ENCODE measurements around the gene FAM83B.

FAM83B gene

GRCh38 chr6:54981647-54982046 lies 135.1 kb downstream of the FAM83B start:
- H3K36me3 ChIP-seq, result no peaks in the 10 kb centered on the region
- no peak overlapping the region for H3K27ac ChIP-seq
- peaks cover 12% of the 10 kb centered on the region for H3K27me3 ChIP-seq (ENCODE audit: insufficient read depth, low read depth, severe bottlenecking)
- no peak for DNase-seq
- peaks cover 4% of the 10 kb centered on the region for H3K9me3 ChIP-seq (ENCODE audit: severe bottlenecking)
- TF ChIP-seq, protein P1, sequence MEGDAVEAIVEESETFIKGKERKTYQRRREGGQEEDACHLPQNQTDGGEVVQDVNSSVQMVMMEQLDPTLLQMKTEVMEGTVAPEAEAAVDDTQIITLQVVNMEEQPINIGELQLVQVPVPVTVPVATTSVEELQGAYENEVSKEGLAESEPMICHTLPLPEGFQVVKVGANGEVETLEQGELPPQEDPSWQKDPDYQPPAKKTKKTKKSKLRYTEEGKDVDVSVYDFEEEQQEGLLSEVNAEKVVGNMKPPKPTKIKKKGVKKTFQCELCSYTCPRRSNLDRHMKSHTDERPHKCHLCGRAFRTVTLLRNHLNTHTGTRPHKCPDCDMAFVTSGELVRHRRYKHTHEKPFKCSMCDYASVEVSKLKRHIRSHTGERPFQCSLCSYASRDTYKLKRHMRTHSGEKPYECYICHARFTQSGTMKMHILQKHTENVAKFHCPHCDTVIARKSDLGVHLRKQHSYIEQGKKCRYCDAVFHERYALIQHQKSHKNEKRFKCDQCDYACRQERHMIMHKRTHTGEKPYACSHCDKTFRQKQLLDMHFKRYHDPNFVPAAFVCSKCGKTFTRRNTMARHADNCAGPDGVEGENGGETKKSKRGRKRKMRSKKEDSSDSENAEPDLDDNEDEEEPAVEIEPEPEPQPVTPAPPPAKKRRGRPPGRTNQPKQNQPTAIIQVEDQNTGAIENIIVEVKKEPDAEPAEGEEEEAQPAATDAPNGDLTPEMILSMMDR (IDR thresholded peaks at IDR 0.05; ENCODE audit: low read depth, low read length), result no peak
- H3K4me3 ChIP-seq (ENCODE audit: low read depth, low read length), result no peak overlapping the region

- Histone ChIP-seq H3K27me3 (ENCODE audit: insufficient read depth, low read depth, severe bottlenecking) (peaks cover 11% of the 10 kb centered on the region), H3K9me3 (ENCODE audit: severe bottlenecking) (peaks cover 4% of the 10 kb centered on the region), H3K36me3 (no peaks in the 10 kb centered on the region), H3K27ac (no peak overlapping the region), H3K4me3 (ENCODE audit: low read depth, low read length) (no peak overlapping the region)
- TF ChIP-seq, protein P1 (IDR thresholded peaks at IDR 0.05; ENCODE audit: low read depth, low read length), result no peak
- DNase-seq, result no peak
Measured at GRCh38 chr6:54987633-54988290, 141.2 kb downstream of the FAM83B start.

DNA sequence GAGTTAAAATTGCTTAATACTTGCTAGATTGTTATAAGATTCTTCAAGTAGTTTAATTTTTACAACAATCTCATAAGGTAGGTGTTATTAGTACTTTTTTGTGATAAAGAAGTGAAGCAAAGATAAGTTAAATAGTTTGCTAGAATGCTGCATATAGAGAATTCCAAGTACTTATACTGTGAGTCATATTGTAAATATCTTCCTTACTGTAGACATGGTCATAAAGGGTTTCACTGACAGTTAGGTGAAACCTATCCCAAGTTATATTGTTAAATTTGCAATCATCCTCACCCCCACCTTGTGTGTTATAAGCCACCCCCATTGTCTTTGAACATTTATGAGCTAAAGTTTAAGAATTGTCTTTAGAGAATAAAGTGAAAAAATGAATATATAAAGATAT lies 142.0 kb downstream of the FAM83B start:
- Histone ChIP-seq H3K36me3 (no peaks in the 10 kb centered on the region), H3K9me3 (ENCODE audit: severe bottlenecking) (peaks cover 10% of the 10 kb centered on the region), H3K4me3 (ENCODE audit: low read depth, low read length) (no peak overlapping the region), H3K27ac (no peak overlapping the region), H3K27me3 (ENCODE audit: insufficient read depth, low read depth, severe bottlenecking) (peaks cover 11% of the 10 kb centered on the region)
- TF ChIP-seq, protein P1 (IDR thresholded peaks at IDR 0.05; ENCODE audit: low read depth, low read length), result no peak
- DNase-seq, result no peak

- peaks cover 11% of the 10 kb centered on the region for H3K27me3 ChIP-seq (ENCODE audit: insufficient read depth, low read depth, severe bottlenecking)
- no peaks in the 10 kb centered on the region for H3K36me3 ChIP-seq
- no peak overlapping the region for H3K4me3 ChIP-seq (ENCODE audit: low read depth, low read length)
- no peak for DNase-seq
- peaks cover 10% of the 10 kb centered on the region for H3K9me3 ChIP-seq (ENCODE audit: severe bottlenecking)
- H3K27ac ChIP-seq, result no peak overlapping the region
- TF ChIP-seq, protein P1 (IDR thresholded peaks at IDR 0.05; ENCODE audit: low read depth, low read length), result no peak
Measured at GRCh38 chr6:54990001-54990400, 143.4 kb downstream of the FAM83B start.

All from WERI-Rb-1 (cell line).